Astrocyte (in vitro differentiated cells and primary cell): ENCODE measurements around the gene ANKRD9. TPM values are rescaled to one million over a fixed set of nuclear protein-coding genes. Genes with fewer than 3 reads are reported as not detected.
A peak's percentile ranks its signal among the peaks of the same experiment; 100 is the strongest.

Experiments
- DNase-seq: peaks from one replicate; pipeline ENCODE4 v3.0.0-alpha.2; 2010; ENCODE audit warnings: low read depth
- FAIRE-seq: peaks from 2 replicates; lab custom pipeline; 2011; peaks lifted over from hg19 to GRCh38; lab: Jason Lieb, UNC
- H2AFZ ChIP-seq: 2 replicates; pipeline ENCODE4 v1.6.0; 2012; ENCODE audit warnings: low read depth, low read length, inconsistent platforms
- H3K27ac ChIP-seq: 2 replicates; pipeline ENCODE4 v1.5.1; 2011; ENCODE audit warnings: low read depth, low read length, inconsistent platforms
- H3K27me3 ChIP-seq: 2 replicates; pipeline ENCODE4 v1.6.0; 2011; ENCODE audit warnings: low read length, inconsistent platforms; ENCODE audit not compliant: insufficient read depth
- H3K36me3 ChIP-seq: 2 replicates; pipeline ENCODE4 v1.5.1; 2011; ENCODE audit warnings: low read length, inconsistent platforms; ENCODE audit not compliant: insufficient read depth
- H3K4me1 ChIP-seq: 2 replicates; pipeline ENCODE4 v1.5.1; 2011; ENCODE audit warnings: low read length, inconsistent platforms; ENCODE audit not compliant: insufficient read depth
- H3K4me2 ChIP-seq: 2 replicates; pipeline ENCODE4 v1.6.0; 2012; ENCODE audit warnings: low read length, inconsistent platforms
- H3K4me3 ChIP-seq: 2 replicates; pipeline ENCODE4 v1.5.1; 2011; ENCODE audit warnings: low read depth, mild to moderate bottlenecking, low read length, inconsistent platforms; ENCODE audit not compliant: insufficient read depth
- H3K79me2 ChIP-seq: 2 replicates; pipeline ENCODE4 v1.6.0; 2012; ENCODE audit warnings: mild to moderate bottlenecking, low read length, inconsistent platforms; ENCODE audit not compliant: insufficient read depth
- H3K9ac ChIP-seq: 2 replicates; pipeline ENCODE4 v1.6.0; 2012; ENCODE audit warnings: mild to moderate bottlenecking, low read length, inconsistent platforms
- H3K9me3 ChIP-seq: 2 replicates; pipeline ENCODE4 v1.5.1; 2012; ENCODE audit warnings: low read depth, mild to moderate bottlenecking, low read length, inconsistent platforms; ENCODE audit not compliant: insufficient read depth
- H4K20me1 ChIP-seq: 2 replicates; pipeline ENCODE4 v1.6.0; 2012; ENCODE audit warnings: low read length, inconsistent platforms; ENCODE audit not compliant: insufficient read depth
- H3K27ac Mint-ChIP-seq: one replicate; pipeline ENCODE4 v1.8.0; 2021; ENCODE audit warnings: mild to moderate bottlenecking, mixed read lengths; ENCODE audit not compliant: unreplicated experiment
- H3K27me3 Mint-ChIP-seq: one replicate; pipeline ENCODE4 v1.8.0; 2021; ENCODE audit warnings: low read depth, mixed read lengths; ENCODE audit not compliant: unreplicated experiment
- H3K36me3 Mint-ChIP-seq: one replicate; pipeline ENCODE4 v1.8.0; 2021; ENCODE audit warnings: low read depth, mixed read lengths; ENCODE audit not compliant: unreplicated experiment
- H3K4me1 Mint-ChIP-seq: one replicate; pipeline ENCODE4 v1.8.0; 2021; ENCODE audit warnings: low read depth, mixed read lengths; ENCODE audit not compliant: unreplicated experiment
- H3K4me3 Mint-ChIP-seq: one replicate; pipeline ENCODE4 v1.8.0; 2021; ENCODE audit warnings: mild to moderate bottlenecking, moderate library complexity, mixed read lengths; ENCODE audit not compliant: unreplicated experiment
- H3K9me3 Mint-ChIP-seq: one replicate; pipeline ENCODE4 v1.8.0; 2021; ENCODE audit warnings: mild to moderate bottlenecking, mixed read lengths; ENCODE audit not compliant: unreplicated experiment
- CTCF ChIP-seq: IDR thresholded peaks from 2 replicates; pipeline ENCODE4 v1.5.1; 2011; ENCODE audit warnings: low read depth, mild to moderate bottlenecking, inconsistent platforms, low read length, moderate library complexity; ENCODE audit not compliant: insufficient read depth
- EZH2 ChIP-seq: IDR thresholded peaks from 2 replicates; pipeline ENCODE4 v1.6.1; 2012; ENCODE audit warnings: mild to moderate bottlenecking, low read length, inconsistent platforms; ENCODE audit not compliant: insufficient read depth
- total RNA-seq: library from RNA; stranded (reverse); gene quantifications from 2 replicates; pipeline ENCODE4 v1.2.1, GENCODE V29; 2021

ANKRD9 gene
- total RNA-seq, 1 donor from 2014 or later, result 9.4 TPM

GRCh38 chr14:102513899-102514772 lies 4.6 kb upstream of the ANKRD9 start:
- no peak for FAIRE-seq
- H4K20me1 ChIP-seq, result no peaks in the 10 kb centered on the region
- H3K9ac ChIP-seq, result no peak overlapping the region
- no peak overlapping the region for H3K4me3 Mint-ChIP-seq
- no peak for DNase-seq
- no peak overlapping the region for H3K4me3 ChIP-seq
- H3K4me2 ChIP-seq, result no peak overlapping the region
- H3K36me3 ChIP-seq, result no peaks in the 10 kb centered on the region
- H3K27ac Mint-ChIP-seq, result no peak overlapping the region
- no peaks in the 10 kb centered on the region for H3K9me3 Mint-ChIP-seq
- H3K27me3 Mint-ChIP-seq, result peaks cover 7% of the 10 kb centered on the region
- H3K79me2 ChIP-seq, result no peaks in the 10 kb centered on the region
- no peaks in the 10 kb centered on the region for H3K9me3 ChIP-seq
- H2AFZ ChIP-seq, result no peak overlapping the region
- H3K36me3 Mint-ChIP-seq, result no peaks in the 10 kb centered on the region
- H3K27ac ChIP-seq, result no peak overlapping the region
- H3K4me1 ChIP-seq, result peaks cover 4% of the 10 kb centered on the region
- no peaks in the 10 kb centered on the region for H3K27me3 ChIP-seq
- no peaks in the 10 kb centered on the region for H3K4me1 Mint-ChIP-seq
- TF ChIP-seq CTCF (no peak), EZH2 (no peak)

GRCh38 chr14:102512793-102513300 lies 3.3 kb upstream of the ANKRD9 start:
- Histone ChIP-seq H3K4me2 (no peak overlapping the region), H3K9me3 (no peaks in the 10 kb centered on the region), H3K79me2 (peaks cover 6% of the 10 kb centered on the region), H3K27me3 (no peaks in the 10 kb centered on the region), H2AFZ (no peak overlapping the region), H3K27ac (no peak overlapping the region), H3K36me3 (no peaks in the 10 kb centered on the region), H3K4me1 (peaks cover 7% of the 10 kb centered on the region), H3K9ac (no peak overlapping the region), H3K4me3 (no peak overlapping the region), H4K20me1 (no peaks in the 10 kb centered on the region)
- Mint-ChIP-seq H3K4me3 (no peak overlapping the region), H3K27me3 (peaks cover 11% of the 10 kb centered on the region), H3K9me3 (no peaks in the 10 kb centered on the region), H3K36me3 (peaks cover 4% of the 10 kb centered on the region), H3K27ac (peak overlapping the region; percentile 18), H3K4me1 (no peaks in the 10 kb centered on the region)
- FAIRE-seq (no peak), DNase-seq (no peak)
- TF ChIP-seq EZH2, result no peak
- TF ChIP-seq CTCF, result no peak

GRCh38 chr14:102511538-102511937 lies 2.0 kb upstream of the ANKRD9 start:
- H3K36me3 Mint-ChIP-seq, result peaks cover 4% of the 10 kb centered on the region
- H3K4me1 Mint-ChIP-seq, result no peaks in the 10 kb centered on the region
- peak overlapping the region; percentile 45 for H3K4me3 Mint-ChIP-seq
- Histone ChIP-seq H4K20me1 (no peaks in the 10 kb centered on the region), H2AFZ (no peak overlapping the region), H3K4me2 (no peak overlapping the region), H3K27me3 (no peaks in the 10 kb centered on the region), H3K9ac (no peak overlapping the region), H3K36me3 (no peaks in the 10 kb centered on the region), H3K27ac (no peak overlapping the region), H3K4me1 (peaks cover 6% of the 10 kb centered on the region), H3K79me2 (peaks cover 6% of the 10 kb centered on the region), H3K4me3 (no peak overlapping the region), H3K9me3 (no peaks in the 10 kb centered on the region)
- TF ChIP-seq CTCF (no peak), EZH2 (no peak)
- H3K9me3 Mint-ChIP-seq, result no peaks in the 10 kb centered on the region
- DNase-seq, result no peak
- no peak overlapping the region for H3K27ac Mint-ChIP-seq
- peaks cover 11% of the 10 kb centered on the region for H3K27me3 Mint-ChIP-seq
- FAIRE-seq, result no peak
